Measurements from ENCODE around the gene SIL1.

Gene SIL1

DNA sequence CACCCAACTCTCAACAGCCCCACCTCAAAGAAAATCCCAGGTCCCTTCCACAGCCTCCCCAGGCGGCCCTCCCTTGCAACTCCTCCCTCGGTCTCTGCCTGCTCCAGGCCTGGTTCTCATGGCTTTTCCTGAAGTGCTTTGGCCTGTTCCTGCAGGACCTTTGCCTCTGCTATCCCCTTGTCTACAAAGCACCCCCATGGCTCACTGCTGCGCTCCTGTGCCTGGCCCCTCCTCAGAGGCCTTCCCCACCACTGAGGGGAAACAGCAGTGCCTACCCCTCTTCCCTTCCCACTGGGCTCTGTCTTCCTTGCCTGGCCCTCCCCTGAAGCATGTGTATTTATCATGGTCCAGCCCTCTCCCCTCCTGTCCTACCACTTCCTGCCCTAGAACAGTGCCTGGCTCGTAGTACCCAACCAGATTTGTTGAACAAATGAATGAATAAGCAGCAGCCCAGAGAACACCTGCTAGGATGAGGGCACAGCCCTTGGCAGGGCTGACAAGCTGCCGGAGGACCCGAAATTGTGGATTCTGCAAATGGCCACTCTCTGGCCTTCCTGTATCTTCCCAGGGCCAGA, 254.5 kb downstream of the SIL1 start:
- DNase-seq (ENCODE audit: low read depth in 1 of 2, low spot score in 1 of 2), result no peak
- TF ChIP-seq JUND (IDR thresholded peaks at IDR 0.05; ENCODE audit: low read depth), result no peak

DNA sequence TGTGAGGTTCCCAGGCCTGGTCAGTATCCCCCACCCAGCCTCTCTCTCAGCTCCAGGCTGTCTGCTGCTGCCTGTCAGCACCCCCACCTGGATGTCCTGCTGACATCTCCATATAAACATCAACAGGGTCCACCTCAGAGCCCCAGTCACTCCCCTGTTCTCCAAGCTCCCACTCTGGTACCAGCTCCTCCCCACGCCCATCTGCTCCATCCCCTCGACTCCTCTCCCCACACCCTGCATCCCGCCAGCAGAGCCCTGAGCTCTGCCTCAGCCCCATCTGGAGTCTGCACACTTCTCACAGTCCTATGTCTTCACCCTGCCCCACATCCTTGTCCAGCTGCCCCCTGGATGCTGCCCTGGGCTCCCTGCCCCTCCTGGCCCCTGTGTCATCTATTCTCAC, 255.3 kb downstream of the SIL1 start:
- no peak for TF ChIP-seq JUND (IDR thresholded peaks at IDR 0.05; ENCODE audit: low read depth)
- no peak for DNase-seq (ENCODE audit: low read depth in 1 of 2, low spot score in 1 of 2)
- in situ Hi-C loops (cut with HindIII; ENCODE audit: low pct_unique_long_range_greater_than_20kb, low sequenced_read_pairs), result no loop called here

More for the DNA sequence above, 254.5 kb downstream of the SIL1 start:
- in situ Hi-C loops (cut with HindIII; ENCODE audit: low pct_unique_long_range_greater_than_20kb, low sequenced_read_pairs), result no loop called here

DNA sequence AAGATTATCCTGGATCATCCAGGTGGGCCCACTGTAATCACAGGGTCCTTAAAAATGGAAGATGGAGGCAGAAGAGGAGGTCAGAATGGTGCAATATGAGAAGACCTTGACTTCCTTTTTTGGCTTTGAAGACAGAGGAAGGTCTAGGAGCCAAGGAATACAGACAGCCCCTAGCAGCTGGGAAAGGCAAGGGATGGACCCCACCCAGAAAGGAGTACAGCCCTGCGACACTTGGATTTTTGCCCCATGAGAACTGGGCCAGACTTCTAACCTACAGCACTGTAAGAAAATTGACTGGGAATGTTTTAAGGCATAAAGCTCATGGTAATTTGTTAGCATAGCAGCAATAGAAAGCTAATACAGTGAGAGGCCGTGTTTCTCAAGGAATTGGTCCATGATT, 256.1 kb downstream of the SIL1 start:
- in situ Hi-C loops (cut with HindIII; ENCODE audit: low pct_unique_long_range_greater_than_20kb, low sequenced_read_pairs), result no loop called here
- DNase-seq (ENCODE audit: low read depth in 1 of 2, low spot score in 1 of 2), result no peak
- no peak for TF ChIP-seq JUND (IDR thresholded peaks at IDR 0.05; ENCODE audit: low read depth)

DNA sequence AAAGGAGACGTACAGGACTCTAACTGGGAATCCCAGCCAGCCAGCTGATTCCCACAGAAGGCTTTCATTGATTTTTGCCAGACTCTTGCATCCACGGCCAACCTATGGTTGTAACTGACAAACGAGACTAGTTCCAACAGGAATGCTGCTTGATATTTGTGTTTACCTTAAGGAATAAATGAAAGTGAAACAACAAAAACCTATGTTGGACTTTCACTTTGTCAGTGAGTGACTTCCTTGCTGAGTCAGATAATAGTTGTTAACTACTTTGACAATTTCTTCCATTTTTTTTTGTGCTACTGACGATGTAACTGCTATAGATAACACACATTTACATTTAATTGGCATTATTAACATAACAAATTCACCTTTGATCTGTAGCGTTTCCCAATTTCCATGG, 259.6 kb downstream of the SIL1 start:
- in situ Hi-C loops (cut with HindIII; ENCODE audit: low pct_unique_long_range_greater_than_20kb, low sequenced_read_pairs), result no loop called here
- DNase-seq (ENCODE audit: low read depth in 1 of 2, low spot score in 1 of 2), result no peak
- no peak for TF ChIP-seq JUND (IDR thresholded peaks at IDR 0.05; ENCODE audit: low read depth)

DNA sequence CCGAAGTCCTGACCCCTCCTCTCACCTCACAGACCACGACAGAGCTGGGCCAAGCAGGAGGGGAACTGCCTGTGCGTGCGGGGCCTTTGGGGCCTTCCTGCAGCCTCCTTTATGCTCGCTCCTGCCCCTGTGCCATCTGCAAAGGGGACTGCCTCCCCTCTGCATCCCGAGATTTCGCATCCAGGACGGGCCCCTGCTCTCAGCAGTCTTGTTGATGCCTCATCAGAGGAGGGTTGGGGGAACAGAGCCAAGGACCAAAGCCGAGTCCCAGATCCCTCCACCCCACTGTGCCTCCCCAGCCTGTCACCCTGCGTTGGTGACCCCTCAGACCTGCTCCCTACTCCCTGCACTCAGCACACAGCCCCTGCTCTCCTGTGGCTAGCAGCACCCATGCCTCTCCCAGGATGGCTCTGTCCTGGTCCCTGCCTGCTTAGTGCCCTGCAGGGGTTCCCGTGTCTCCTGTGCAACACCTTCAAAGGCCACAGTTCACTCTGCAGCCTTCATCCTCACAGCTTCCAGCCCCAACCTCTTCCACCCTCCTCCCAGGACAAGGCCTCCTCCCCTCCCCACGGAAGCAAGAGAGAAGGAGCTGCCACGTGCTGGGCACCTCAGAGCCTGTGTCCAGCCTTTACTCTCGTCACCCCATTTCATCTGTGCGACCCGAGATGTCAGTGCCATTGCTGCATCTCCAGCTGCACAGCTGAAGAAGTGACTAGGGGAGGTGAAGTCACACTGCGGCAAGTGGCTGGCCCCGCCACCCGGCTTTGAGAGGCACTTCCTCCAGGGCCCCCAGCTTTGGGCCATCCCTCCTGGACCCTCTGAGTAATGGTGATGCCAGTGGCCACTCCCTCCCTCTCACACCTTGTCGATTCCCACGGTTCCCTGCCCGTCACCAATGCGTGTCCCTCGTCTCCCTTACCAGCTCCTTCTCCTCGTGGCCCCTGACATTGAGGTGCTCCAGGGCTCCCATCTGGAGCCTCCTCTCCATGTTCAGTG, 260.5 kb downstream of the SIL1 start:
- no peak for DNase-seq (ENCODE audit: low read depth in 1 of 2, low spot score in 1 of 2)
- in situ Hi-C loops (cut with HindIII; ENCODE audit: low pct_unique_long_range_greater_than_20kb, low sequenced_read_pairs), result no loop called here
- TF ChIP-seq JUND (IDR thresholded peaks at IDR 0.05; ENCODE audit: low read depth), result no peak

DNA sequence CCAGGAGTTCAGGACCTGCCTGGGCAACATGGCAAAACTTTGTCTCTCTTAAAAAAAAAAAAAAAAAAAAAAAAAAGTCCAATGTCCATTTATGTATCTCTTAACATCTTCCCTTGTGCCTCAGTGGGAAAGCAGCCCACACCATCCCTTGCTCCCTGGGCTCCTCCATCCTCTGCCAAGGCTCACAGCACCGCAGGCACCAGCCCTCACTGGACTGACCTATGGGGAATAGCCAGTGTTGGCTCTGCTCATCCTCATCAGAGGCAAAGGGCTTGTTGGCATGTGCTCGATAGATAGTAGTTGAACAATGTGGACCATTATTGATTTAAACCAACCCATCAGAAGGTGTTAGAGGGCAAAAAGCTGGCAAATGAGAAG, 261.2 kb downstream of the SIL1 start:
- TF ChIP-seq JUND (IDR thresholded peaks at IDR 0.05; ENCODE audit: low read depth), result no peak
- in situ Hi-C loops (cut with HindIII; ENCODE audit: low pct_unique_long_range_greater_than_20kb, low sequenced_read_pairs), result no loop called here
- no peak for DNase-seq (ENCODE audit: low read depth in 1 of 2, low spot score in 1 of 2)

DNA sequence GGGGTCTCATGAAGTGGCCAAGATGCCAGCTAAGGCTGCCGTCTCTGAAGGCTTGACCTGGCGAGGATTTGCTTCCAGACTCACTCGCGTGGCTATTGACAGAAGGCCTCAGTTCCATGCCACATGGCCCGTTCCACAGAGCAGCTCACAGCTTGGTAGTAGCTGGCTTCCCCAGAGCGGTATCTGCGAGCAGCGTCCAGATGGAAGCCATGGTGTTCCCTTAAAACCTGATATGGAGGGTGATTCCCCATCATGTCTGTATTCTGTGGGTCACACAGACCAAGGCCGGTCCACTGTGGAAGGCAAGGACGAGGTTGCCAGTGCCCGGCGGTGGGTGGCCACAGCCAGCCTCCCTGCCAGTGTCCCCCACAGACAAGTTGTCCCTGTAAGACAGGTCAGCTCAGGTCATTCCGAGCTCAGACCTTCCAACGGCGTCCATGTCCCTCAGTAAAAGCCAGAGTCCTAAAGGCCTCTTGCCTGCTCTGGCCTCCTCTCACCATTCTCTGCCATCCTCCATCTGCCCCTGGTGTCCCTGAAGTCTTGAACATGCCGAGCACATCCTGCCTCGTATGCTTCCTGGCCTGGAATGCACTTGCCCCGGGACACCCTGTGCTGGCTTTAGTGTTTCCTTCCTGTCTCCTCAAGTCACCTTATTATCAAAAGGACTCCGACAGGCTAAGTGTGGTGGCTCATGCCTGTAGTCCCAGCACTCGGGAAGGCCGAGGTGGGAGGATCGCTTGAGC, 261.8 kb downstream of the SIL1 start:
- DNase-seq (ENCODE audit: low read depth in 1 of 2, low spot score in 1 of 2), result no peak
- in situ Hi-C loops (cut with HindIII; ENCODE audit: low pct_unique_long_range_greater_than_20kb, low sequenced_read_pairs), result no loop called here

DNA sequence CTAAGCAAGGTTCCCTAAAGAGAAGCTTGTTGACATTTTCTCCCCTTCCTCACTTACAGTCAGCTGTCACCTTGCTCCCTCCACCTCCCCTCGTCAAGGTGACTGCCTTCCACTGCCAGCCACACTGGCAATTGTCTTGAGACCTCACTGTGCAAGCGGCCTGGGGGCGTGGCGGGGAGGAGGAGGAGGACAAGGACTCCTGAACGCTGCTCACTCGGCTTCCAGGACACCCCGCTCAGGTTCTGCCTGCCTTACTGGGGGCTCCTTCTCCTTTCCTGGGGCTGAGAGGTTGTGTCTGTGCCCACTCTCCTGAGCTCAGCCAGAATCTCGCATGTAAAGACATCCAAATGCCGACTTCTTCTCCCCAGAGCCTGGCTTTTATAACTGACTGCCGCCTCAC, 262.7 kb downstream of the SIL1 start:
- in situ Hi-C loops (cut with HindIII; ENCODE audit: low pct_unique_long_range_greater_than_20kb, low sequenced_read_pairs), result no loop called here
- no peak for TF ChIP-seq JUND (IDR thresholded peaks at IDR 0.05; ENCODE audit: low read depth)
- no peak for DNase-seq (ENCODE audit: low read depth in 1 of 2, low spot score in 1 of 2)

More for the DNA sequence above, 261.8 kb downstream of the SIL1 start:
- TF ChIP-seq JUND (IDR thresholded peaks at IDR 0.05; ENCODE audit: low read depth), result no peak

DNA sequence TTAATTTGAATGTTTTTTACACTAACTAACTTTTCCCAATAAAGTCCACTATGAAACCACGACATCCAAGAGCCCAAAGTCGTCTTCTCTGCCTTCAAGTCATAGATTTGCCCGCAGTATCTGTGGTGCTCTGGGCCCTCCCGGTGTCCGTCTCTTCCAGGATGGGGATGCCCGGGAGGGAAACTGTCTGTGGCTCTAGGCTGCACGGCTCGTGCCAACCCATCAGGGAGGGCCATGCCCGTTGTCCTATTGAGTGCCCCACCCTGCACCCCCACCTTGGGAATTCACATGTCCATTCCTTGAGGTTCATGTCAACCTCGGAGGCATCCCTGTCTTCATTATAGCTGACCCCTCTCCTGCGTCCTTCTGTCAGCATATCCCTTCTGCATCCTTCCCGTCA, 263.2 kb downstream of the SIL1 start:
- no peak for TF ChIP-seq JUND (IDR thresholded peaks at IDR 0.05; ENCODE audit: low read depth)
- in situ Hi-C loops (cut with HindIII; ENCODE audit: low pct_unique_long_range_greater_than_20kb, low sequenced_read_pairs), result no loop called here
- no peak for DNase-seq (ENCODE audit: low read depth in 1 of 2, low spot score in 1 of 2)

DNA sequence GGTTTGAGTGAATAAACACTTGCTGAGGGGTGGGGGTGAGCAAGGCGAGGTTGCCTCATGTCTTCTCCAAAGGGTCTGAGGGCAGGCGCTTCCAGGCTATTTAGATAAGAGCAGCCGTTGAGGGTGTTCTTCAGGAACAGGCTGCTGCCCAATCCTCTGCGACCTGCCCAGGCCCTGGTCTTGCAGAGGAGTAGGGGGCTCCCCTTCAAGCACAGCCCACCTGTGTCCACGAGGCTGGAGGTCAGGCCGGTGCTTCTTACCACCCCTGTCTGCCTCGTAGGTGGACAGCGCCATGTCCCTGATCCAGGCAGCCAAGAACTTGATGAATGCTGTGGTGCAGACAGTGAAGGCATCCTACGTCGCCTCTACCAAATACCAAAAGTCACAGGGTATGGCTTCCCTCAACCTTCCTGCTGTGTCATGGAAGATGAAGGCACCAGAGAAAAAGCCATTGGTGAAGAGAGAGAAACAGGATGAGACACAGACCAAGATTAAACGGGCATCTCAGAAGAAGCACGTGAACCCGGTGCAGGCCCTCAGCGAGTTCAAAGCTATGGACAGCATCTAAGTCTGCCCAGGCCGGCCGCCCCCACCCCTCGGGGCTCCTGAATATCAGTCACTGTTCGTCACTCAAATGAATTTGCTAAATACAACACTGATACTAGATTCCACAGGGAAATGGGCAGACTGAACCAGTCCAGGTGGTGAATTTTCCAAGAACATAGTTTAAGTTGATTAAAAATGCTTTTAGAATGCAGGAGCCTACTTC, 264.5 kb downstream of the SIL1 start:
- DNase-seq (ENCODE audit: low read depth in 1 of 2, low spot score in 1 of 2), result no peak
- in situ Hi-C loops (cut with HindIII; ENCODE audit: low pct_unique_long_range_greater_than_20kb, low sequenced_read_pairs), result no loop called here
- TF ChIP-seq JUND (IDR thresholded peaks at IDR 0.05; ENCODE audit: low read depth), result no peak

DNA sequence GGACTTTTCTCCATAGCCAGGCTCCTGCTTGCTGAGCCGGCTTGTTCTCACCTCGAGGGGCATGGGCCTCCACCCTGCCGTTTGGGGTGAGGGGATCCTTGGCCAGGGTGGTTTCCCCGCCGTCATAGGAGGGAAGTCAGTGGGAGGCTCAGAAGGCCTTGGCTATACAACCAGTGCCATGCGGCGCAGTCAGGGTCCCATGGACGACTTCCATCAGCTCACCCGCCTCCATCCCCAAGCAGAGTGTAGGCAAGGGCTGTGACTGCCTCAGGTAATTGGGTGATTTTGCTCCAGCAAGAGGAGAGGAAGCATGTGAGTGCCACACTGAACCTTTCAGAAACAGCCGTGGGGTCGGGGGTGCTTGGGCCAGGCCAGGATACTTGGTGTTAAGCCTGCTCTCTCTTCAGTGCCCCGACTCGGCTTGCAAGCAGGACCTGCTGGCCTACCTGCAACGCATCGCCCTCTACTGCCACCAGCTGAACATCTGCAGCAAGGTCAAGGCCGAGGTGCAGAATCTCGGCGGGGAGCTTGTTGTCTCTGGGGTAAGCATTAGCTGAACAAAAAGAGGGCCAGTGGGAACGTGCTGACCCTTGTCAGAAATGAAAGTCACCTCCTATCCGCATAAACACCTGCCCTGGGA, 265.9 kb downstream of the SIL1 start:
- in situ Hi-C loops (cut with HindIII; ENCODE audit: low pct_unique_long_range_greater_than_20kb, low sequenced_read_pairs), result no loop called here
- peak in 1 of 2 experiments; percentile 48 for DNase-seq (ENCODE audit: low read depth in 1 of 2, low spot score in 1 of 2)
- no peak for TF ChIP-seq JUND (IDR thresholded peaks at IDR 0.05; ENCODE audit: low read depth)
